Subcutaneous adipose tissue (tissue), 4 donors: Measurements from ENCODE around the gene FAM227B. TPM values are rescaled to one million over a fixed set of nuclear protein-coding genes. Genes with fewer than 3 reads are reported as not detected.

ENCODE experiments used
- total RNA-seq, 4 donors: library from RNA; depleted of rRNA; stranded (reverse); fragments of >200 nt; gene quantifications; one replicate each; pipeline ENCODE4 v1.1.0, GENCODE V29; 2016
- TF ChIP-seq, protein P1 (sequence below): fragments of 450-650 bp; IDR thresholded peaks from one replicate; pipeline ENCODE4 v1.5.1; 2016; ENCODE audit warnings: low read depth, mild to moderate bottlenecking, control low read depth, antibody characterized with exemption, moderate library complexity

Gene FAM227B
- total RNA-seq, 4 donors from 2014 or later = 1.1 to 3.2 (median 1.7) TPM; not detected in 1

DNA sequence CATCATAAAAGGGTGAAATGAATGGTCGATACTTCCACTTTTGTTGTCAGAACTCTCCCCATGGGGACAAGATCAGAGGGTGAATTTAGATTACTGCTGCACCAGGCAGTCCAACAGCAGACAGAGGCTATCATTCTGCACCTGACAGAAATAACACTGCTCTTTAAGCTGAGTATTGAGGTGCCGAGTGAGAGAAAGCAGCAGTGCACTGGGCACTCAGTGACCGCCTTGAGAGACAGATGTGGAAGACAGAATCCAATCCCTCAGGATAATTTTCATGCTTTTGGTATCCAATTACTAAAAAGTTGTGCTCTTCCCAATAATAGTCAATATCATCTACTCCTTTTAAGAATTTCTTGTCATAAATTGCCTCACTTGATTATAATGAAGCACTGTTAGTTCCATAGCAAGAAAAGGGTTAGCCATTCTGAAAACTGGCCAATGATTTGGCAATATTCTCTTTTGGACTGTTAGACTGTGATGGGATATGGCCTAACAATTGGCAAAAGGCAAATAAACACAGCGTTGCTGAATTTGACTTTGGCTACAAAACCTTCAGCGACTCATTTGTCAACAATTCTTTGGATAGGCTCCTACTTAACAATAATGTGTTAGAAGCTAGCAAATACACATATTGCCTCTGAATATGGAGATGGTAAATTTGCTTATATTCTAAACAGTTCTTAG, 192.1 kb downstream of the FAM227B start:
- TF ChIP-seq, protein P1, sequence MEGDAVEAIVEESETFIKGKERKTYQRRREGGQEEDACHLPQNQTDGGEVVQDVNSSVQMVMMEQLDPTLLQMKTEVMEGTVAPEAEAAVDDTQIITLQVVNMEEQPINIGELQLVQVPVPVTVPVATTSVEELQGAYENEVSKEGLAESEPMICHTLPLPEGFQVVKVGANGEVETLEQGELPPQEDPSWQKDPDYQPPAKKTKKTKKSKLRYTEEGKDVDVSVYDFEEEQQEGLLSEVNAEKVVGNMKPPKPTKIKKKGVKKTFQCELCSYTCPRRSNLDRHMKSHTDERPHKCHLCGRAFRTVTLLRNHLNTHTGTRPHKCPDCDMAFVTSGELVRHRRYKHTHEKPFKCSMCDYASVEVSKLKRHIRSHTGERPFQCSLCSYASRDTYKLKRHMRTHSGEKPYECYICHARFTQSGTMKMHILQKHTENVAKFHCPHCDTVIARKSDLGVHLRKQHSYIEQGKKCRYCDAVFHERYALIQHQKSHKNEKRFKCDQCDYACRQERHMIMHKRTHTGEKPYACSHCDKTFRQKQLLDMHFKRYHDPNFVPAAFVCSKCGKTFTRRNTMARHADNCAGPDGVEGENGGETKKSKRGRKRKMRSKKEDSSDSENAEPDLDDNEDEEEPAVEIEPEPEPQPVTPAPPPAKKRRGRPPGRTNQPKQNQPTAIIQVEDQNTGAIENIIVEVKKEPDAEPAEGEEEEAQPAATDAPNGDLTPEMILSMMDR = no peak

DNA sequence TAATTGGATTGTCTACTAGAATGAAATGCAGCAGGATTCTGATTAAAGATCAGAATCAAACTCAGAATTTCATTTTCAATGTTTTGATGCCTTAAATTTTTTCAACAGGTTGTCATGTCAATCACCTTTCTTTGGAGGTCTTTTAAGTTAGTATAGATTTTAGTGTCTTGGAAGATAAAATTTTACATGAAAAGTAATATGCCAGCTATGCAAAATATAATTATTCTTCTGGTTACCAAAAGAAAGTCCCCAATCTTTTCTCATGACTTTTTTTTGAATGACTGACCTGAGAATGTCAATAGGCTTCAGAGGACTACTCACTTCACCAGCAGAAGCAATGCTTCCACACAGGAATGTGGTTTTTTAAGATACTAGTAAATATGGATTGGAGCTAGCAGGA, 193.2 kb downstream of the FAM227B start:
- TF ChIP-seq, protein P1 = no peak

DNA sequence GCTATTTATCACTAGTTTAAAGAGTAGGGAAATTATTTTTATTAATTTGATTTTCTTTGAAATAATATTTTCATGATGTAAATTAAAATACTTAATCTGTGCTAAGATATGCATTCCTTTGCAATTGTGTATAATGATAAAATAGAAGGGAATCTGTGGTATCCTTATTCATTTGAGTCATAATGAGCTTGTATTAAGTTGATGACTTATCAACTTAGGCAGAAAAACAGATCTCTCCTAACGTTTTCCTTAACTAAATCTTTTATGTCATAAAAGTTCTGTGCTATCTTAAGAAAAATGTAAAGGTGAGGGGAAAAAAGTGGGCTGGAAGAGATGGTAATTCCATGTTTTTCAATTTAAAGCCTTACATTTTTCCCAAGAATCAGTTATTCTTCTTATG, 195.7 kb downstream of the FAM227B start:
- TF ChIP-seq, protein P1 = no peak

DNA sequence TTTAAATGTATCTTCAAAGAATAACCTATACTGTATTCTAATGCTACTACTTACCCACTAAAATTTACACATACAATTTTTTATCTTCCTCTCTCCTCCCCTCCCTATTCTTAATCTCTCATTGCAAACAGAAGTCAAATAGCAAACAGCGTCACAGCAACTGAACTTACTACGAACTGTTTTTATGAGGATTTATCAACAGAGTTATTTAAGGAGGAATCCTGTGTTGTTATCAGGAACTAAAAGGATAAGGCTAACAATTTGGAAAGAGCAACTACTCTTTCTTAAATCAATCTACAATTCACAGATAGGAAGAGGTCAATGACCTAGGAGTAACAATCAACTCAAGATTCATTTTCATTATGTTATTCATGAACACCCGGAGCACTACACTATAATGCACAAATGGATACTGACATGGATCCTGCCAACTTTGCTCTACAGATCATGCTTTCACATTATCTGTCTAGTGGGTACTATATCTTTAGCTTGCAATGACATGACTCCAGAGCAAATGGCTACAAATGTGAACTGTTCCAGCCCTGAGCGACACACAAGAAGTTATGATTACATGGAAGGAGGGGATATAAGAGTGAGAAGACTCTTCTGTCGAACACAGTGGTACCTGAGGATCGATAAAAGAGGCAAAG, 196.6 kb downstream of the FAM227B start:
- TF ChIP-seq, protein P1 = no peak

DNA sequence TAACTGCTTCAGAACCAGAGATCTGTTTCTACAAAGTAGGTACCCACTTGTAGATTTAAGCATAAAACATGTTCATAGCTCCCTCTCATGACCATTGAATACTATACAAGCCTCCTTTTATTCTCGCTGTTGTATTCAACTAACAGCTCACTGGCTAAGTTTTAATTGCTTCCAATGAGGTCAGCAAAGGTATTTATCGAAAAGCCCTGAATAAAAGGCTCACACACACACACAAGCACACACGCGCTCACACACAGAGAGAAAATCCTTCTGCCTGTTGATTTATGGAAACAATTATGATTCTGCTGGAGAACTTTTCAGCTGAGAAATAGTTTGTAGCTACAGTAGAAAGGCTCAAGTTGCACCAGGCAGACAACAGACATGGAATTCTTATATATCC, 197.6 kb downstream of the FAM227B start, which contains the start of gene FGF7:
FGF7 (plus strand) TSS at position 222 of the 400 bp plus-strand sequence. CDS start 1,056 bp downstream, outside the sequence.
- TF ChIP-seq, protein P1 = no peak

DNA sequence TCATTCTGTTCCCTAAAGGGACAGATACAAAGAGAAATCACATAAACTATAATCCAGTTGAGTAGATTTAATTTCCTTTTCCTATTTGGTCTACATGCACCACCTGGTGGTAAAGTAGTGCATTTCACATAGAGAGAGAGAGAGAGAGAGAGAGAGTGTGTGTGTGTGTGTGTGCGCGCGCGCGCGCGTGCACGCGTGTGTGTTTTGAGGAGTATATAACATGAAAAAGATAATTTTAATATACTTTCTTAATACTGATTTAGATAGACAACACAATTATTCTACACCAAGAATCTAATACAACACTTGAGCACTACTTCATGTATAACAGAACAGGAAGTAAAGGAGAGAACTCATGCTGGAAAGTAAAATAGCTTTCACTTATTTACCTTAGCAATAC, 198.6 kb downstream of the FAM227B start:
- TF ChIP-seq, protein P1 = no peak

DNA sequence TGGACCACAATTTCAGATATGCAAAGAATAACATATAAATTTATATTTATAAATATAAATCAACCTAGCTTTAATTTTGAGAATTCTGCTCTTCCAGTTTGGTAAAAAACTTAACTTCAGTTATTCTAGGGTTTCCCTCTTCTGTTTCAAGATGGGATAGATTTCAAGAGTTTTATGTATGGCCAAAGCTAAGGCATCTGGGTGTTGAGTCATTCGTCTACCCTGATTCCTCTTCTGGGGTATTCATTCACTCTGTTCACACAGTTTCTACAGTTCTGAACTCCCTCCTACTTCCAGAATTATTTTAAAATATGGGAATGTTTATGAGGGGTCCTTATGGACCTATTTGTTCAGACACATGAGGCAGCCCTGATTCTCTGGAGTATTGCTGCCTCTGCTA, 201.8 kb downstream of the FAM227B start:
- TF ChIP-seq, protein P1 = no peak
